Left lung (tissue), 10 donors: ENCODE data around the gene HBD. TPM values are rescaled to one million over a fixed set of nuclear protein-coding genes. Genes with fewer than 3 reads are reported as not detected.
A peak's percentile ranks its signal among the peaks of the same experiment; 100 is the strongest.

Experiments used
- ATAC-seq: fragments of 200-7000 bp; cut with Tn5 transposase; one replicate; pipeline ENCODE4 v1.9.1; 2020; ENCODE audit warnings: moderate library complexity
- DNase-seq, 4 donors: peaks; one replicate each; pipeline ENCODE4 v3.0.0-alpha.2; 2013 to 2020
- H3K27ac ChIP-seq, 2 donors: fragments of 200-600 bp; sonication (generic) in 1 of 2; one replicate each; pipeline versions ENCODE4 v1.5.0 to v1.8.0; 2020 to 2021
- H3K27me3 ChIP-seq, 2 donors: fragments of 200-600 bp; sonication (generic) in 1 of 2; one replicate each; pipeline versions ENCODE4 v1.5.0 to v1.8.0; 2020 to 2021
- H3K36me3 ChIP-seq, 2 donors: fragments of 200-600 bp; sonication (generic) in 1 of 2; one replicate each; pipeline versions ENCODE4 v1.5.0 to v1.8.0; 2020 to 2021
- H3K4me1 ChIP-seq, 2 donors: fragments of 200-600 bp; one replicate each; pipeline ENCODE4 v1.8.0; 2021
- H3K4me3 ChIP-seq, 2 donors: fragments of 200-600 bp; sonication (generic) in 1 of 2; one replicate each; pipeline versions ENCODE4 v1.5.0 to v1.8.0; 2020 to 2021; ENCODE audit warnings: mild to moderate bottlenecking in 1 of 2
- H3K9me3 ChIP-seq, 2 donors: fragments of 200-600 bp; sonication (generic) in 1 of 2; one replicate each; pipeline versions ENCODE4 v1.5.0 to v1.8.0; 2020 to 2021
- intact Hi-C, 2 donors: fragments of 100-400 bp; cut with DNase I; formaldehyde crosslinking; loops; one replicate each; pipeline versions ENCODE4 v1.11.2 to v1.14.2; 2022
- polyA plus RNA-seq, 6 donors: library from polyadenylated mRNA; unstranded; fragments of 120-200 nt; gene quantifications; one replicate each; pipeline ENCODE4 v1.2.1, GENCODE V29; 2013; ENCODE audit not compliant: insufficient read length in 6 of 6
- total RNA-seq, 2 donors: library from RNA; stranded (reverse); fragmentation: NEBNext Ultra II Directional; extraction: Animal tissue kit (Norgen Biotek cat#: 25700); gene quantifications; one replicate each; pipeline ENCODE4 v1.2.1, GENCODE V29; 2021
- TF ChIP-seq, protein P1 (sequence below), 2 donors: fragments of 200-600 bp; sonication (generic) in 1 of 2; IDR thresholded peaks; one replicate each; pipeline versions ENCODE4 v1.5.0 to v1.8.0; 2021; ENCODE audit warnings: antibody characterized with exemption in 2 of 2
- donor health status: DM: no; HTN: yes; CAD: no.
- donor health status: DM: no; HTN: no; CAD: no.

HBD gene
- total and polyA plus RNA-seq, 8 donors = 0.44 to 1.2 (median 0.82) TPM; not detected in 1

DNA sequence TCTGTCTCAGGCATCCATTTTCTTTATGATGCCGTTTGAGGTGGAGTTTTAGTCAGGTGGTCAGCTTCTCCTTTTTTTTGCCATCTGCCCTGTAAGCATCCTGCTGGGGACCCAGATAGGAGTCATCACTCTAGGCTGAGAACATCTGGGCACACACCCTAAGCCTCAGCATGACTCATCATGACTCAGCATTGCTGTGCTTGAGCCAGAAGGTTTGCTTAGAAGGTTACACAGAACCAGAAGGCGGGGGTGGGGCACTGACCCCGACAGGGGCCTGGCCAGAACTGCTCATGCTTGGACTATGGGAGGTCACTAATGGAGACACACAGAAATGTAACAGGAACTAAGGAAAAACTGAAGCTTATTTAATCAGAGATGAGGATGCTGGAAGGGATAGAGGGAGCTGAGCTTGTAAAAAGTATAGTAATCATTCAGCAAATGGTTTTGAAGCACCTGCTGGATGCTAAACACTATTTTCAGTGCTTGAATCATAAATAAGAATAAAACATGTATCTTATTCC is 46.4 kb upstream of the HBD start:
- TF ChIP-seq, protein P1, sequence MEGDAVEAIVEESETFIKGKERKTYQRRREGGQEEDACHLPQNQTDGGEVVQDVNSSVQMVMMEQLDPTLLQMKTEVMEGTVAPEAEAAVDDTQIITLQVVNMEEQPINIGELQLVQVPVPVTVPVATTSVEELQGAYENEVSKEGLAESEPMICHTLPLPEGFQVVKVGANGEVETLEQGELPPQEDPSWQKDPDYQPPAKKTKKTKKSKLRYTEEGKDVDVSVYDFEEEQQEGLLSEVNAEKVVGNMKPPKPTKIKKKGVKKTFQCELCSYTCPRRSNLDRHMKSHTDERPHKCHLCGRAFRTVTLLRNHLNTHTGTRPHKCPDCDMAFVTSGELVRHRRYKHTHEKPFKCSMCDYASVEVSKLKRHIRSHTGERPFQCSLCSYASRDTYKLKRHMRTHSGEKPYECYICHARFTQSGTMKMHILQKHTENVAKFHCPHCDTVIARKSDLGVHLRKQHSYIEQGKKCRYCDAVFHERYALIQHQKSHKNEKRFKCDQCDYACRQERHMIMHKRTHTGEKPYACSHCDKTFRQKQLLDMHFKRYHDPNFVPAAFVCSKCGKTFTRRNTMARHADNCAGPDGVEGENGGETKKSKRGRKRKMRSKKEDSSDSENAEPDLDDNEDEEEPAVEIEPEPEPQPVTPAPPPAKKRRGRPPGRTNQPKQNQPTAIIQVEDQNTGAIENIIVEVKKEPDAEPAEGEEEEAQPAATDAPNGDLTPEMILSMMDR (IDR thresholded peaks at IDR 0.05) = no peak
- ATAC-seq = peak; percentile 71
- intact Hi-C loops = no loop called here

DNA sequence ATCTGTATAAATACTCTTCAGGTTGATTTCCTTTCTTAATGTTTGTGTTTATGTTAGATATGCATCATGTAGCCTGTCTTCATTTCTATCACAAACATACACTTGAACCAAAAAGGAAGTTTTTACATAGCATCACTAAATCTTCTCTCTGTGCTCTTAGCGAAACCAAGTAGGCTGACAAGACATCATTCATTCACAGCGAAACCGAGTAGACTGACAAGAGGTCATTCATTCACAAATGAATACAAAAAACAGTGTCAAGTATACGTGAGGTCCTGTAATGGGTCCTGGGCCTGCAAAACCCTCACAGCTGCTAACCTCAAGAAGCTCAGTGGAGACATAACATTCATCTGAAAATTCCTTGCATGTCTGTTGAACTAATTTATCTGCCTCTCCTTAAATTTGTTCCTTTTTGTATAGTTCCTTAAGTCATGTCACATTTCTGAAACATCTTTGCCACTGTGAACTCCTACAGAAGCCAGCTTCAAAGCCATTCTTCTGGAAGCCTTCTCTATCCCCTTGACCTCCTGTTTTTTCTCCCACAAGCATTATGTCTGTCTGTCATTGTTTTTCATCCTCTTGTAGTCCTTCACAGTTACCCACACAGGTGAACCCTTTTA is 45.3 kb upstream of the HBD start:
- Histone ChIP-seq H3K9me3 (no peaks in the 10 kb centered on the region), H3K4me3 (no peak overlapping the region), H3K36me3 (no peaks in the 10 kb centered on the region), H3K4me1 (no peaks in the 10 kb centered on the region), H3K27ac (no peak overlapping the region), H3K27me3 (no peaks in the 10 kb centered on the region)
- TF ChIP-seq, protein P1 (IDR thresholded peaks at IDR 0.05) = no peak
- intact Hi-C loops = no loop called here
- no peak for ATAC-seq
- no peak for DNase-seq

More for the DNA sequence above, 46.4 kb upstream of the HBD start:
- Histone ChIP-seq H3K4me1 (no peaks in the 10 kb centered on the region), H3K27ac (no peak overlapping the region), H3K9me3 (no peaks in the 10 kb centered on the region), H3K4me3 (no peak overlapping the region), H3K36me3 (no peaks in the 10 kb centered on the region), H3K27me3 (no peaks in the 10 kb centered on the region)
- peak in 2 of 4 donors; percentile 40 to 63 for DNase-seq

DNA sequence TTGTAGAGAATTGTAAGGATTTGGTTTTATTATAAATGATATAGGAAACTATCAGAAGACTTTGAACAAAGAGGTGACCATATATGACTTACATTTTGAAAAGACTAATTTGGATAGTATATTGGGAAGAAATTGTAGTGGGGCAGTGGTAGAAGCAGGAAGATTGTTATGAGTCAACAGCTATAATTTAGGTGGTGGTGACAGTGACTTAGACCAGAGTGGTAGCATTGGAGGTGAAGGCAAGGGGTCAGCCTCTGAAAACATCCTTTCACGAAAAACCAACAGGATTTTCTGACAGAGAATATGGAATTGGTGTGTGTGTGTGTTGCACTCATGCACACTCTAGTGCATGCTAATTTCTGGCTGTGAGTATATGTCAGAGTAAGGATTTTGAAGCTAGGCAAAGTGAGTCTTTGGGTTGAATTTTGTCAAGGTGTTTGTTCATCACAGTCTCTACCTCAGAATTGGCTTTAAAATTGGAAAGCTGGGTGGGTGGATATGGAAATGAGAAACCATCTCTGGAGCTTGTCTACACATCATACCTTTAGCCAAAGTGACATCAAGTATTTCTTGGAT is 43.6 kb upstream of the HBD start:
- Histone ChIP-seq H3K9me3 (no peaks in the 10 kb centered on the region), H3K36me3 (no peaks in the 10 kb centered on the region), H3K4me1 (no peaks in the 10 kb centered on the region), H3K4me3 (no peak overlapping the region), H3K27me3 (no peaks in the 10 kb centered on the region), H3K27ac (no peak overlapping the region)
- no peak for ATAC-seq
- DNase-seq = no peak
- TF ChIP-seq, protein P1 (IDR thresholded peaks at IDR 0.05) = no peak
- intact Hi-C loops = no loop called here

DNA sequence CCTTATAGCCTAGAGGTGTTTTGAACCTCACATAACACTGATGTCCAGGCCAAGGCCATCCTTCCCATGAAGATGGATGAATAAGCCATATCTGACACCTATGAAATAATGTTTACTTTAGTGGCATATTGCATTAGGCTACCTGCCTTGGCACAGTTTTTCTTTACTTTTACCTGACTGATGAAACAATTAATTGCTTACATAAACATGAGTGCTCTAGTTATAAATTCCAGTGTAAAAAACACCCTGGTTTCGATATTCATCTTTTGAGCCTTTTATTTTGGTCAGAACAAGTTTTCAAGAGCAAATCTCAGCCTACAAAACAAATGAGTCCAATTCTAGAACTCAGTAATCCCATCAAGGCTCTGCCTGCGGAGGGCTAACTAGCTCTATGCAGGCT is 42.4 kb upstream of the HBD start:
- TF ChIP-seq, protein P1 (IDR thresholded peaks at IDR 0.05) = no peak
- Histone ChIP-seq H3K36me3 (no peaks in the 10 kb centered on the region), H3K4me3 (no peak overlapping the region), H3K27me3 (no peaks in the 10 kb centered on the region), H3K27ac (no peak overlapping the region), H3K4me1 (no peaks in the 10 kb centered on the region), H3K9me3 (no peaks in the 10 kb centered on the region)
- DNase-seq (no peak), ATAC-seq (no peak)
- intact Hi-C loops = no loop called here

DNA sequence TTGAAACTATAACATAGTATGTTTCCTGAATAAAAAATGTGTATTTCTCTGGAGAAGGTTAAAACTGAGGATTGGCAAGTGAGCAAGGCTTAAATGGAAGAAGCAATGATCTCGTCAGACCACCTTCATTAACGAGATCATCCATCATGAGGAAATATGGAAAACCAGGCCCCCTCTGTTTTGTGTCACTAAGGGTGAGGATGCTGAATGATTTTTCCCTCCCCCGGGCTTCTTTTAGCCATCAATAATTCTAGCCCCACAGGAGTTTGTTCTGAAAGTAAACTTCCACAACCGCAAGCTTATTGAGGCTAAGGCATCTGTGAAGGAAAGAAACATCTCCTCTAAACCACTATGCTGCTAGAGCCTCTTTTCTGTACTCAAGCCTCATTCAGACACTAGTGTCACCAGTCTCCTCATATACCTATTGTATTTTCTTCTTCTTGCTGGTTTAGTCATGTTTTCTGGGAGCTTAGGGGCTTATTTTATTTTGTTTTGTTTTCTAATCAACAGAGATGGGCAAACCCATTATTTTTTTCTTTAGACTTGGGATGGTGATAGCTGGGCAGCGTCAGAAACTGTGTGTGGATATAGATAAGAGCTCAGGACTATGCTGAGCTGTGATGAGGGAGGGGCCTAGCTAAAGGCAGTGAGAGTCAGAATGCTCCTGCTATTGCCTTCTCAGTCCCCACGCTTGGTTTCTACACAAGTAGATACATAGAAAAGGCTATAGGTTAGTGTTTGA is 41.3 kb upstream of the HBD start:
- H3K9me3 ChIP-seq = no peaks in the 10 kb centered on the region
- intact Hi-C loops = no loop called here
- TF ChIP-seq, protein P1 (IDR thresholded peaks at IDR 0.05) = no peak
- H3K36me3 ChIP-seq = no peaks in the 10 kb centered on the region
- ATAC-seq = no peak
- H3K27ac ChIP-seq = no peak overlapping the region
- no peaks in the 10 kb centered on the region for H3K27me3 ChIP-seq
- no peak overlapping the region for H3K4me3 ChIP-seq
- no peak for DNase-seq
- H3K4me1 ChIP-seq = no peaks in the 10 kb centered on the region
